EL (cell line): Measurements from ENCODE around the gene GJC3.
"Not testable (repeated sequence)": the region's sequence is repeated elsewhere in the genome, so short reads cannot be mapped to it uniquely, and the experiment has no call there.

Experiments
- DNase-seq: peaks from one replicate; pipeline ENCODE4 v3.0.0-alpha.2; 2016

GJC3 gene, protein sequence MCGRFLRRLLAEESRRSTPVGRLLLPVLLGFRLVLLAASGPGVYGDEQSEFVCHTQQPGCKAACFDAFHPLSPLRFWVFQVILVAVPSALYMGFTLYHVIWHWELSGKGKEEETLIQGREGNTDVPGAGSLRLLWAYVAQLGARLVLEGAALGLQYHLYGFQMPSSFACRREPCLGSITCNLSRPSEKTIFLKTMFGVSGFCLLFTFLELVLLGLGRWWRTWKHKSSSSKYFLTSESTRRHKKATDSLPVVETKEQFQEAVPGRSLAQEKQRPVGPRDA

GRCh38 chr7:99928994-99929729 lies at the start of gene GJC3:
GJC3 (minus strand) TSS chr7:99929620; CDS start chr7:99929620, 0 bp downstream.
- peak; percentile 65 for DNase-seq

DNA sequence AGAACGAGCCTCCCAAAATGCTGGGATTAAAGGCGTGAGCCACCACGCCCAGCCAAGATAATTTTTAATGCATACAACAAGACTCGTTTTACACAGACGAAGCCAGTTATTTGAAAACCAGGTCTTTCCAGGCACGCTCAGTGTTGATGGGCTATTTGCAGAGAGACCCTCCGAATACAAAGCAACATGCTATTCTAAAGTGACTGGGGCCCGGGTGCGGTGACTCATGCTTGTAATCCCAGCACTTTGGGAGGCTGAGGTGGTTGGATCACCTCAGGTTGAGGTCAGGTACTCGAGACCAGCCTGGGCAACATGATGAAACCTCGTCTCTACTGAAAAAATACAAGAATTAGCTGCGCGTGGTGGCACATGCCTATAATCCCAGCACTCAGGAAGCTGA lies 47.2 kb upstream of the GJC3 start:
- no peak for DNase-seq

- peak; percentile 20 for DNase-seq
Measured at GRCh38 chr7:99975782-99976521, 46.5 kb upstream of the GJC3 start, which contains the start of gene AZGP1. AZGP1 (minus strand) TSS chr7:99976031; CDS start chr7:99976020, 11 bp downstream.

DNA sequence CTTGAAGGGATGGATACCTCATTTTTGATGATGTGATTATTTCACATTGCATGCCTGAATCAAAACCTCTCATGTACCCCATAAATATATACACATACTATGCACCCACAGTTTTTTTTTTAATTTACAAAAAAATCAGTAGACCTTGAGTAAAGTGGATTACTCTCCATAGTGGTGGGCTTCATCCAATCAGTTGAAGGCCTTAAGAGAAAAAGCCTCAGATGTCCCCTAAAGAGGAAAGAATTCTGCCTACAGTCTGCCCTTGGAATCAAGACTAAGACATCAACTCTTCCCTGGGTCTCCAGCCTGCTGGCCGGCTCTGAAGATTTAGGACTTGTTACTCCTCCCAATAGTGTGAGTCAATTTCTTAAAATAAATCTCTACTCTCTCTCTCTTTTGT lies 45.3 kb upstream of the GJC3 start:
- DNase-seq: no peak

DNA sequence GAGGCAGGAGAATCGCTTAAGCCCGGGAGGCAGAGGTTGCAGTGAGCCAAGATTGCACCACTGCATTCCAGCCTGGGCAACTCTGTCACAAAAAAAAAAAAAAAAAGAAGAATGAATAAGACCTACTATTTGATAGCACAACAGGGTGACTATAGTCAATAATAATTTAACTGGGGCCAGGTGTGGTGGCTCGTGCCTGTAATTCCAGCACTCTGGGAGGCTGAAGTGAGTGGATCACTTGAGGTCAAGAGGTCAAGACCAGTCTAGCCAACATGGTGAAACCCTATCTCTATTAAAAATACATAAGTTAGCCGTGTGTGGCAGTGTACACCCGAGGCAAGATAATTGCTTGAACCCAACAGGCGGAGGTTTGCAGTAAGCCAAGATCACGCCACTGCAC lies 44.4 kb upstream of the GJC3 start:
- not testable (repeated sequence) for DNase-seq

- DNase-seq: no peak
Measured at GRCh38 chr7:99971242-99971641, 41.8 kb upstream of the GJC3 start.

DNA sequence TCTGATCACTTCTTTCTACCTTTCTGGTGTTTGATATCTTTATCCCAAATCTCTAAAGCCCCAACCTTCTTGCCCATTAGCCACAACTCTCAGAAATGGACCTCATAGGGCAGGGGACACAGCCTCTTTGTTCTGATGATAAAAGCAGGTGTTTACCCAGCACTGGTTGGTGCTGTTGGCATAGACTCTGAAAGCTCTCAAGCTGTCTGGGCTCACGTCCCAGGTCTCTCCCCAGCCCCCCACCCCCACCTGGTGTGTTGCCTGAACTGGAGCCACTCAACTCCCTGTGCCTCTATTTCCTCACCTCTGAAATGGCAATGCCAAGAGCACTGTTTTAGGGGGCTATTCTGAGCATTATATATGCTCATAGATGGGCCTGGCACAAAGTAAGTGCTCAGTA lies 40.4 kb upstream of the GJC3 start:
- DNase-seq: not testable (repeated sequence)

DNA sequence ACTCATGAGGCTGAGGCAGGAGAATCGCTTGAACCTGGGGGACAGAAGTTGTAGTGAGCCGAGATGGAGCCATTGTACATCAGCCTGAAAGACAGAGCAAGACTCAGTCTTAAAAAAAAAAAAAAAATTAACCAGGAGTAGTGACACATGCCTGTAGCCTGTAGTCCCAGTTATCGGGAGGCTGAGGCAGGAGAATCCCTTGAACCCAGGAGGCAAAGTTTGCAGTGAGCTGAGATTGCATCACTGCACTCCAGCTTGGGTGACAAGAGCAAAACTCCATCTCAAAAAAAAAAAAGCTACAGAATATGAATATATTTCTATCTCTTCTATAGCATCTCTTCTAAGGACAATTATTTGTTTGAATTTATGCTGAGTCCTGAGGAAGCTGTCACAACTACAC lies 39.9 kb upstream of the GJC3 start:
- DNase-seq: no peak

DNA sequence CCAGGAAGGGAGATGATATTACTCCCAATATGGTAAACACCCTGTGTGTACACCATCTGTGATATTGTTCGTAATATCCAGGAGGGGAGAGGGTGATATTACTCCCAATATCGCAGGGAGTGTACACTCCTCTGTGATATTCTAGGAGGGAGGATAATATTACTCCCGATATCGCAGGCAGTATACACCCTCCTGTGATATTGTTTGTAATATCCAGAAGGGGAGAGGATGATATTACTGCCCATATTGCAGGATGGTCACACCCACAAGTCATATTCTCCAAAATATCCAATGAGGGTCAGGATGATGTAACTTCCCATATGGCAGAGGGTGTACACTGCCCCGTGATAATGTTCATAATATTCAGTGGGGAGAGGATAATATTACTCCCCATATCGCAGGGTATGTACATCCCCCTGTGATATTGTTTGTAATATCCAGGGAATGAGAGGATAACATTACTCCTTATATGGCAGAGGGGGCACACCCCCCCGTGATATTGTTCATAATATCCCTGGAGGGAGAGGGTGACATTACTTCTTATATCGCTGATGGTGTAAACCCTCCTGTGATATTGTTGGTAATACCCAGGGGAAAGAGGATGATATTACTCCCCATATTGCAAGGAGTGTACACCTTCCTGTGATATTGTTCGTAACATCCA lies 29.3 kb upstream of the GJC3 start:
- DNase-seq: no peak

DNA sequence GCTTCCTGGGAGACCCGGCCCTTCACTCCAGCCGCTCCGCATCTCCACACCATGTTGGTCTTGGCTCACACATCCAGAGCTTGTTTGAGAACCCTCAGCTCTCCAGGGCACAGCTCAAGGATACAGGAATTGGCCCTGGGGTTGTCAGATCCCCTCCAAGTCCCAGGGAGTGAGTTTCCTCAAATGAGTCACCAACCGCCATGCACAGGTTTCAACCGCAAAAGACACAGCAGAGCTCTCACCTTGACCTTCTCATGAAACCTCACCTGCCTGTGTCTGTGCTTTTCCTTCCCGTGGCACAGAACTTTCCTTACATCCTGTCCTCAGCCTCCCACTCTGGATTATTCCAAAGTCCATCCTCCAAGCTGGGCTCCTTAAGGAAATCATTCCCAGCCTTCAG lies 25.8 kb upstream of the GJC3 start:
- no peak for DNase-seq

GRCh38 chr7:99954643-99955042 lies 25.2 kb upstream of the GJC3 start:
- not testable (repeated sequence) for DNase-seq

GRCh38 chr7:99953649-99954048 lies 24.2 kb upstream of the GJC3 start:
- peak; percentile 3 for DNase-seq

- not testable (repeated sequence) for DNase-seq
Measured at GRCh38 chr7:99952649-99953048, 23.2 kb upstream of the GJC3 start.

DNA sequence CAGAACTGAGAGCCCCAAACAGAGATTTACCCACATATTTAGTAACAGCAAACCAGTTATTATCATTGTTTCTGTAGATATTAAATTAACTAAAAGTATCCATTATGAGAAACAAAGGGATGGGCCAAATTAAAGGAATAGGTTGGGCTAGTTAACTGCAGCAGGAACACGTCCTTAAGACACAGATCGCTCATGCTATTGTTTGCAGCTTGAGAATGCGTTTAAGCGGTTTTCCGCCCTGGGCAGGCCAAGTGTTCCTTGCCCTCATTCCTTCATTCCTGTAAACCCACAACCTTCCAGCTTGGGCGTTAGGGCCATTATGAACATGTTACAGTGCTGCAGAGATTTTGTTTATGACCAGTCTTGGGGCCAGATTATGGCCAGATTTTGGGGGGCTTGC lies 21.4 kb upstream of the GJC3 start:
- DNase-seq: not testable (repeated sequence)

- DNase-seq: peak; percentile 5
Measured at GRCh38 chr7:99949645-99950228, 20.3 kb upstream of the GJC3 start.

DNA sequence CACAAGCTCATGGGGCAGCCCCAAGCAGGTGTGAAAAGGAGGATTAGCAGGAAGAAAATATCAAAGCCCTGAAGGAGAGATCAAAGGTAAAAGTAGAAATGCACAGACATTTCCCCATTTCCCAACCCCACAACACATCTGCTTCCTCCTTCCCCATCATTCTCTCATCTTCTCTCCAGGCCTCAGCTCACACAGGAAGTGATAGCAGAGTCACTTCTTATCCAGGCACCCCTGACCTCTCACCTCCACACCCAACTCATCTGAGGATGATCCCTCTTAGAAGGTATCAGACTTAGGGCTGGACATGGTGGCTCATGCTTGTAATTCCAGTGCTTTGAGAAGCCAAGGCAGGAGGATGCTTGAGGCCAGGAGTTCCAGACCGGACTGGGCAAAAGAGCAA lies 18.2 kb upstream of the GJC3 start:
- no peak for DNase-seq

- DNase-seq: no peak
Measured at GRCh38 chr7:99944497-99945070, 15.2 kb upstream of the GJC3 start.

GRCh38 chr7:99943641-99944496 lies 14.4 kb upstream of the GJC3 start:
- DNase-seq: no peak

- no peak for DNase-seq
Measured at GRCh38 chr7:99938296-99938695, 8.9 kb upstream of the GJC3 start.

DNA sequence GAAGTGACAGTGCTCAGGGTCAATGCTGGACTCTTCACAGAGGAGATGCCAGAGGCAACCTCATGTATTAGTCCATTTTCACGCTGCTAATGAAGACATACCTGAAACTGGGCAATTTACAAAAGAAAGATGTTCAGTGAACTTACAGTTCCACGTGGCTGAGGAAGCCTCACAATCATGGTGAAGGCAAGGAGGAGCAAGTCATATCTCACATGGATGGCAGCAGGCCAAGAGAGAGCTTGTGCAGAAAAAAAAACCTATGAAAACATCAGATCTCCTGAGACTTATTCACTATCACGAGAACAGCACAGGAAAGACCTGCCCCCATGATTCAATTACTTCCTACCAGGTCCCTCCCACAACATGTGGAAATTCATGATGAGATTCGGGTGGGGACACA lies 5.6 kb upstream of the GJC3 start:
- DNase-seq: not testable (repeated sequence)

DNA sequence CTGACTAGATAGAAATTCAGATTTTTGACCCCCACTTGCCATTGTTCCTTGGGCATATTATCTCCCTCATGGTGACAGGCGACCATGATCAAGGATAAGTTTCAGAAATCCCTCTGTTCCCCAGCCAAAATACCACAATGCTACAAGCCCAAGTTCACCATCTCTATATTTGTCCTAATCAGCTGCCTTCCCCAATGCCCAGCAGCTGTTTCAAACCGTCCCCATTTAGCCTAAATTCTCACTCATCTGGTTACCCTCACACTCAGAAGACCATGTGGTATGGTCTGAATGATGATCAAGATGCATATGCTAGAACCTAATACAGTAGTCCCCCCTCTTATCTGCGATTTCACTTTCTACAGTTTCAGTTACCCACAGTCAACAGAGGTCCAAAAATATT lies 956 bp upstream of the GJC3 start:
- no peak for DNase-seq

DNA sequence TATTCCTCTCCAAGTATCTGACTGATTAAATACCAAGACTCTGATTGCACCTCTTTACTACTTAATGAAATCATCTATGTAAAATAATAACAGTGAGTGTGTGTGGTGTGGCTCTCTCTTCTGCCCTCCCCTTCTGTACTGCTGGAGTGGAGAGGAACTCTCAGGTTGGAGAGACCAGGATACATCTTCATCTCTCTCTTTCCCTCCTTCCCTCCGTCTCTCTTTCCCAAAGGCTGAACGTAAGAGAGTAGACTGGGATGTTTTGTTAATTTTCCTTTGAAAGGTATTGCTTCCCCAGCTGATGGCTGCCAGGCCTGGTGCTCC lies 272 bp upstream of the GJC3 start:
- DNase-seq: no peak
